ENCODE measurements around the gene OGT. TPM values are rescaled to one million over a fixed set of nuclear protein-coding genes. Genes with fewer than 3 reads are reported as not detected.

OGT gene
- total and polyA plus RNA-seq, 2 donors (not counting 1 experiment from before 2014, with no cell fraction given): 106 to 115 TPM

DNA sequence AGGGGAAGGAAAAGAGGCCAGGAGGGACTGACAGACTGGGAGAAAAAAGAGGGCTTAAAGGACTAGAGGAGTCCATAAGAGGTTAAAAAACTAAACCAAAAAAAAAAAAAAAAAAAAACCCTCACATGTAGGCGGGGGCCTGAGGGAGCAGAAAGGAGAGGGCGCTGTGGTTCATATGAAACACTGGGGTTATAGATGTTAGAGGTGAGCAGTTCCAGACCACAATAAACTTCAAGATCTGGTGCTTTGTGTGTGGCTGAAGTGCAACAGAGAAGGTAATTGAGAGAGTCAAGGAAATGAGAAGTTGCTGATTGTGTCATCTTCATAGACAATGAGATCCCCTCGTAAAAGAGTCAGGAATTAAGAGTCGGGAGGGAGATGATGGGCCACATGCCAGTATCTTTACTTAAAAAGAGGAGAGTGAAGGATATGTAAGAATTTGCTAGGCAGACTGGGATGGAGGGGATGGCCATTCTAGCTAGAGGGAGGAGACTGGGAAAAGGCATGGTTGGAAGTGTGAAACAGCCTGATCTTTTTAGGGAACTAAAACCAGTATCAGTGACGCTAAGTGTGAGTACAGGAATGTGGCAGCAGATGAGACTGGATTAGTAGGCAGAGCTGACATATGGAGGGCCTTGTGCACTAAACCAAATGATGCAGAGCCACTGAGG is 18.4 kb upstream of the OGT start:
- H3K79me2 ChIP-seq (ENCODE audit: control insufficient read depth, insufficient read depth, low read length): no peaks in the 10 kb centered on the region
- H2AFZ ChIP-seq (ENCODE audit: low read length): no peak overlapping the region
- no peaks in the 10 kb centered on the region for H3K27me3 ChIP-seq (ENCODE audit: control insufficient read depth, insufficient read depth, low read length)
- H4K20me1 ChIP-seq (ENCODE audit: control insufficient read depth, extremely low read depth, insufficient read depth, low read length): no peaks in the 10 kb centered on the region
- H3K27ac ChIP-seq (ENCODE audit: insufficient read depth, low read length): no peak overlapping the region
- no peak overlapping the region for H3K4me2 ChIP-seq (ENCODE audit: extremely low read depth, insufficient read depth, low read length)
- no peak overlapping the region for H3K4me3 ChIP-seq (replicated peaks in 1 of 4; ENCODE audit: control extremely low read depth in 1 of 4, insufficient read depth in 1 of 4, low read depth in 3 of 4, low read length in 4 of 4)
- no peak for DNase-seq (ENCODE audit: low read depth in 2 of 2)
- H3K4me1 ChIP-seq (ENCODE audit: control insufficient read depth, extremely low read depth, insufficient read depth, low read length): no peaks in the 10 kb centered on the region
- H3K9me3 ChIP-seq (ENCODE audit: control insufficient read depth, insufficient read depth, low read depth, low read length): no peaks in the 10 kb centered on the region
- no peaks in the 10 kb centered on the region for H3K36me3 ChIP-seq (ENCODE audit: control insufficient read depth, insufficient read depth, low read length)
- no peak overlapping the region for H3K9ac ChIP-seq (ENCODE audit: insufficient read depth, low read length)
- TF ChIP-seq CTCF (conservative IDR thresholded peaks at IDR 0.05 in 1 of 2, IDR thresholded peaks at IDR 0.05 in 1 of 2; ENCODE audit: low read depth in 1 of 2, low read length in 2 of 2) (no peak), EZH2 (IDR thresholded peaks at IDR 0.05; ENCODE audit: low read length, missing control alignments) (no peak)

DNA sequence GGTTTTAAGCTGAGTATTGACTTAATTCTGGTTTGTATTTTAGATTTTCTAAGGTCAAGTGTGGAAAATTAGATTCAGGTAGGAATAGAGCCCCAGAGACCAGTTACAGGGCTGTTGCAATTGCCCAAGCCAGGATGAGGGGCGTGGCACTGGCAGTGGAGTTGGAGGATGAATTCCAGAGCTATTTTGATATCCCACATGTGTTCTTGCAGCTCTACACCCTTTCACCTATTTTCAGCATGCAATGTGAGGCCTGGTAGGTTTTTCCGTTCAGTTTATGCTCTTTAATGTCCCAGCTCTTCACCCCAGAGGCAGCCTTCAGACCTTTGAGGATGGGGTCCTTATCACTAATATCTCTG is 17.9 kb upstream of the OGT start:
- Histone ChIP-seq H3K4me3 (replicated peaks in 1 of 4; ENCODE audit: control extremely low read depth in 1 of 4, insufficient read depth in 1 of 4, low read depth in 3 of 4, low read length in 4 of 4) (no peak overlapping the region), H3K9me3 (ENCODE audit: control insufficient read depth, insufficient read depth, low read depth, low read length) (no peaks in the 10 kb centered on the region), H3K4me2 (ENCODE audit: extremely low read depth, insufficient read depth, low read length) (no peak overlapping the region), H3K36me3 (ENCODE audit: control insufficient read depth, insufficient read depth, low read length) (no peaks in the 10 kb centered on the region), H3K9ac (ENCODE audit: insufficient read depth, low read length) (no peak overlapping the region), H2AFZ (ENCODE audit: low read length) (no peak overlapping the region), H3K27me3 (ENCODE audit: control insufficient read depth, insufficient read depth, low read length) (no peaks in the 10 kb centered on the region), H3K27ac (ENCODE audit: insufficient read depth, low read length) (no peak overlapping the region), H4K20me1 (ENCODE audit: control insufficient read depth, extremely low read depth, insufficient read depth, low read length) (no peaks in the 10 kb centered on the region), H3K4me1 (ENCODE audit: control insufficient read depth, extremely low read depth, insufficient read depth, low read length) (no peaks in the 10 kb centered on the region), H3K79me2 (ENCODE audit: control insufficient read depth, insufficient read depth, low read length) (no peaks in the 10 kb centered on the region)
- no peak for TF ChIP-seq EZH2 (IDR thresholded peaks at IDR 0.05; ENCODE audit: low read length, missing control alignments)
- no peak for TF ChIP-seq CTCF (conservative IDR thresholded peaks at IDR 0.05 in 1 of 2, IDR thresholded peaks at IDR 0.05 in 1 of 2; ENCODE audit: low read depth in 1 of 2, low read length in 2 of 2)
- DNase-seq (ENCODE audit: low read depth in 2 of 2): peak in 1 of 2 donors; percentile 45

DNA sequence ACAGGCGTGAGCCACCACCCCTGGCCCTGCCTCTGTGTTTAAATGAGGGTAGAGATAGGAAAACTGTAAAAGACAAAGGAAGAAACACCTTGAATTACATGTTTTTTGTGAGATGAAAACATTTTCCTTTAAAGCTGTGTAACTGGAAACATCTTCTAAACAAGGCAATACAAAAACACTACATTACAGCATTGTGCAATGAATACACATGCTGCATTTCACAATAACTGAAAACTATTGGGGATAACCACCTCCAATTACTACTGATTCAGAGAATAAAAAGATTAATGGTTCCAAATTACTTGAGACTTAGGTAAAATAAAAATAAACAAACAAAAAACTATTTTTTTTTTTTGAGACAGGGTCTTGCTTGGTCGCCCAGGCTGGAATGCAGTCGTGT is 7.6 kb upstream of the OGT start:
- H4K20me1 ChIP-seq (ENCODE audit: control insufficient read depth, extremely low read depth, insufficient read depth, low read length): no peaks in the 10 kb centered on the region

More for the DNA sequence above, 7.6 kb upstream of the OGT start:
- H3K4me3 ChIP-seq (replicated peaks in 1 of 4; ENCODE audit: control extremely low read depth in 1 of 4, insufficient read depth in 1 of 4, low read depth in 3 of 4, low read length in 4 of 4): no peak overlapping the region
- H3K9ac ChIP-seq (ENCODE audit: insufficient read depth, low read length): no peak overlapping the region
- H2AFZ ChIP-seq (ENCODE audit: low read length): no peak overlapping the region
- TF ChIP-seq EZH2 (IDR thresholded peaks at IDR 0.05; ENCODE audit: low read length, missing control alignments): no peak
- TF ChIP-seq CTCF (conservative IDR thresholded peaks at IDR 0.05 in 1 of 2, IDR thresholded peaks at IDR 0.05 in 1 of 2; ENCODE audit: low read depth in 1 of 2, low read length in 2 of 2): no peak
- no peak overlapping the region for H3K27ac ChIP-seq (ENCODE audit: insufficient read depth, low read length)
- no peaks in the 10 kb centered on the region for H3K27me3 ChIP-seq (ENCODE audit: control insufficient read depth, insufficient read depth, low read length)
- no peaks in the 10 kb centered on the region for H3K79me2 ChIP-seq (ENCODE audit: control insufficient read depth, insufficient read depth, low read length)
- no peaks in the 10 kb centered on the region for H3K4me1 ChIP-seq (ENCODE audit: control insufficient read depth, extremely low read depth, insufficient read depth, low read length)
- DNase-seq (ENCODE audit: low read depth in 2 of 2): no peak
- H3K4me2 ChIP-seq (ENCODE audit: extremely low read depth, insufficient read depth, low read length): no peak overlapping the region
- no peaks in the 10 kb centered on the region for H3K9me3 ChIP-seq (ENCODE audit: control insufficient read depth, insufficient read depth, low read depth, low read length)
- no peaks in the 10 kb centered on the region for H3K36me3 ChIP-seq (ENCODE audit: control insufficient read depth, insufficient read depth, low read length)
